ENCODE results near the gene MAML3. TPM values are rescaled to one million over a fixed set of nuclear protein-coding genes. Genes with fewer than 3 reads are reported as not detected.

Gene MAML3
- total RNA-seq, 4 donors from 2014 or later, result 2.4 to 50.5 (median 17.8) TPM

GRCh38 chr4:139847602-139848001 is 306.4 kb downstream of the MAML3 start:
- DNase-seq, result no peak

GRCh38 chr4:139846766-139847165 is 307.2 kb downstream of the MAML3 start:
- TF ChIP-seq POLR2A (IDR thresholded peaks at IDR 0.05), result no peak
- TF ChIP-seq CTCF (IDR thresholded peaks at IDR 0.05), result no peak
- Histone ChIP-seq H3K27me3 (no peaks in the 10 kb centered on the region), H3K4me3 (no peak overlapping the region), H3K4me1 (no peaks in the 10 kb centered on the region), H3K27ac (no peak overlapping the region), H3K36me3 (no peaks in the 10 kb centered on the region), H3K9me3 (no peaks in the 10 kb centered on the region)
- DNase-seq, result no peak
- intact Hi-C loops (cut with DNase I; ENCODE audit: low total_unique reads), result no loop called here

More at GRCh38 chr4:139847602-139848001, 306.4 kb downstream of the MAML3 start:
- H3K36me3 ChIP-seq, result no peaks in the 10 kb centered on the region
- H3K4me1 ChIP-seq, result no peaks in the 10 kb centered on the region
- H3K4me3 ChIP-seq, result no peak overlapping the region
- intact Hi-C loops (cut with DNase I; ENCODE audit: low total_unique reads), result no loop called here
- no peaks in the 10 kb centered on the region for H3K27me3 ChIP-seq
- TF ChIP-seq POLR2A (IDR thresholded peaks at IDR 0.05) (no peak), CTCF (IDR thresholded peaks at IDR 0.05) (no peak)
- H3K9me3 ChIP-seq, result no peaks in the 10 kb centered on the region
- H3K27ac ChIP-seq, result no peak overlapping the region

- Histone ChIP-seq H3K4me3 (no peak overlapping the region), H3K36me3 (no peaks in the 10 kb centered on the region), H3K27ac (no peak overlapping the region), H3K27me3 (no peaks in the 10 kb centered on the region), H3K4me1 (no peaks in the 10 kb centered on the region), H3K9me3 (no peaks in the 10 kb centered on the region)
- DNase-seq, result no peak
- intact Hi-C loops (cut with DNase I; ENCODE audit: low total_unique reads), result no loop called here
- no peak for TF ChIP-seq CTCF (IDR thresholded peaks at IDR 0.05)
- TF ChIP-seq POLR2A (IDR thresholded peaks at IDR 0.05), result no peak
Observed at GRCh38 chr4:139845453-139846093, 308.4 kb downstream of the MAML3 start.

- H3K9me3 ChIP-seq, result no peaks in the 10 kb centered on the region
- no peaks in the 10 kb centered on the region for H3K4me1 ChIP-seq
- no peak for TF ChIP-seq CTCF (IDR thresholded peaks at IDR 0.05)
- DNase-seq, result no peak
- H3K27me3 ChIP-seq, result no peaks in the 10 kb centered on the region
- H3K36me3 ChIP-seq, result no peaks in the 10 kb centered on the region
- no peak overlapping the region for H3K27ac ChIP-seq
- H3K4me3 ChIP-seq, result no peak overlapping the region
- intact Hi-C loops (cut with DNase I; ENCODE audit: low total_unique reads), result no loop called here
Observed at GRCh38 chr4:139844459-139845036, 309.4 kb downstream of the MAML3 start.

- Histone ChIP-seq H3K27me3 (no peaks in the 10 kb centered on the region), H3K36me3 (no peaks in the 10 kb centered on the region), H3K4me3 (no peak overlapping the region), H3K9me3 (no peaks in the 10 kb centered on the region), H3K4me1 (no peaks in the 10 kb centered on the region), H3K27ac (no peak overlapping the region)
- no peak for TF ChIP-seq POLR2A (IDR thresholded peaks at IDR 0.05)
- TF ChIP-seq CTCF (IDR thresholded peaks at IDR 0.05), result no peak
- no peak for DNase-seq
- intact Hi-C loops (cut with DNase I; ENCODE audit: low total_unique reads), result no loop called here
Observed at GRCh38 chr4:139844057-139844456, 309.9 kb downstream of the MAML3 start.

Data from uterus (tissue), 4 donors.